ENCODE results near the gene RDM1.

GRCh38 chr17:35872196-35872980, 58.2 kb downstream of the RDM1 start:
- TF ChIP-seq CTCF (IDR thresholded peaks at IDR 0.05; ENCODE audit: insufficient read depth, low read length) (no peak), GABPA (IDR thresholded peaks at IDR 0.05; ENCODE audit: low read depth) (no peak)
